ENCODE data around the gene HPGD.
"Not testable (repeated sequence)": the region's sequence is repeated elsewhere in the genome, so short reads cannot be mapped to it uniquely, and the experiment has no call there.

- not testable (repeated sequence) for TF ChIP-seq CTCF (conservative IDR thresholded peaks at IDR 0.05; ENCODE audit: low read depth, low read length); EZH2 (IDR thresholded peaks at IDR 0.05; ENCODE audit: borderline replicate concordance, low read depth, low read length, poor library complexity, severe bottlenecking)
These were observed 33.9 kb downstream of the HPGD start for GRCh38 chr4:174488368-174488767.
